ENCODE results near the gene ABCD3. TPM values are rescaled to one million over a fixed set of nuclear protein-coding genes. Genes with fewer than 3 reads are reported as not detected.
"Not testable (repeated sequence)": the region's sequence is repeated elsewhere in the genome, so short reads cannot be mapped to it uniquely, and the experiment has no call there.

The ABCD3 gene
- total and polyA plus RNA-seq, 2 of the 8 experiments (the other 6 are each of a cell fraction or from before 2014, with no cell fraction given), result 6.6 to 29.4 TPM

DNA sequence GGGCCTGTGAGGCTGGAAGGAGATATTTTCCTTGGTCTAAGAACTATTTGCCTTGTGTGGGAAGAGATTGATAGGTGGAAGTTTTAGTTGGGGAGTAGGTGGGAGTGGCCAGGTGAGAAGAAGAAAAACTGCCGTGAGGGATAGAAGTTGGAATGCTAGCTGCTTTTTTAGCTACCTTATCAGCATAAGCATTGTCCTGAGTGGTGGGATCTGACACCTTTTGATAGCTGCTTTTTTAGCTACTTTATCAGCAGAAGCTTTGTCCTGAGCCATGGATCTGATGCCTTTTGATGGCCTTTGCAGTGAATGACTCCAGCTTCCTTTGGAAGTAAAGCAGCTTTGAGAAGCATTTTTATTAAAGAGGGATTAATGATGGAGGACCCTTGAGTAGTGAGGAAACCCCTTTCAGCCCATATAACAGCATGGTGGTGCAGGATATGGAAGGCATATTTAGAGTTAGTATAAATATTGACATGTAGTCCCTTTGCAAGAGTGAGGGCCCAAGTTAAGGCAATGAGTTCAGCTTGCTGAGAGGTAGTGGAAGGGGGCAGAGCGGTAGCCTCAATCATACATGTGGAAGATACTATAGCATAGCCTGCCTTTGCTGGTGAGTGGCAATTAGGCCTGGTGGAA, 149.9 kb downstream of the ABCD3 start:
- H2BK12ac ChIP-seq (ENCODE audit: low read depth, low read length); H3K4me3 ChIP-seq (ENCODE audit: extremely low read depth in 1 of 4, insufficient read depth in 2 of 4, low read depth in 3 of 4, low read length in 4 of 4); H3K4ac ChIP-seq (replicated peaks; ENCODE audit: insufficient read length, low read depth, low read length); POLR2A ChIA-PET (ENCODE audit: partially characterized antibody); H3K27ac ChIP-seq (ENCODE audit: low read depth, low read length); H3K79me1 ChIP-seq (ENCODE audit: low read depth, low read length); H4K91ac ChIP-seq (replicated peaks; ENCODE audit: insufficient read length, low read length); H4K20me1 ChIP-seq (replicated peaks in 1 of 2; ENCODE audit: control insufficient read depth in 1 of 2, insufficient read depth in 2 of 2, low read length in 2 of 2); DNase-seq (ENCODE audit: low read depth in 1 of 2, low spot score in 2 of 2); H3K9ac ChIP-seq (replicated peaks in 1 of 4; ENCODE audit: extremely low read depth in 1 of 4, low read depth in 3 of 4, low read length in 3 of 4); H2BK15ac ChIP-seq (ENCODE audit: low read length); H3K23me2 ChIP-seq (ENCODE audit: low read depth, low read length); H3K14ac ChIP-seq (ENCODE audit: insufficient read length); H4K5ac ChIP-seq (ENCODE audit: insufficient read length, low read depth, low read length); H2BK20ac ChIP-seq (ENCODE audit: low read length); H3K4me2 ChIP-seq (ENCODE audit: insufficient read depth in 1 of 2, low read depth in 2 of 2, low read length in 2 of 2); H3K56ac ChIP-seq (replicated peaks; ENCODE audit: insufficient read length, low read depth, low read length); H2BK5ac ChIP-seq (ENCODE audit: low read depth, low read length); H3K18ac ChIP-seq (ENCODE audit: extremely low read depth, low read length); FAIRE-seq; H2AFZ ChIP-seq (ENCODE audit: low read length); H2BK120ac ChIP-seq (replicated peaks; ENCODE audit: low read depth, low read length); H3K9me3 ChIP-seq (ENCODE audit: insufficient read depth in 2 of 2, low read depth in 1 of 2, low read length in 1 of 2); H2AK5ac ChIP-seq (ENCODE audit: low read depth, low read length); H4K8ac ChIP-seq (ENCODE audit: extremely low read depth, insufficient read depth, low read length); H3K23ac ChIP-seq (ENCODE audit: insufficient read length); H3K27me3 ChIP-seq (replicated peaks in 1 of 4; ENCODE audit: control insufficient read depth in 3 of 4, extremely low read depth in 1 of 4, insufficient read depth in 3 of 4, low read length in 3 of 4); H3K36me3 ChIP-seq (ENCODE audit: control insufficient read depth in 2 of 4, insufficient read depth in 4 of 4, low read length in 3 of 4); H3K4me1 ChIP-seq (replicated peaks in 1 of 4; ENCODE audit: control insufficient read depth in 3 of 4, insufficient read depth in 4 of 4, low read length in 3 of 4); H3K79me2 ChIP-seq (ENCODE audit: control insufficient read depth in 1 of 2, insufficient read depth in 2 of 2, low read length in 2 of 2): not testable (repeated sequence)
- WGBS, 2 experiments (ENCODE audit: extremely low coverage in 1 of 2, insufficient coverage in 1 of 2, insufficient read length in 1 of 2, insufficient replicate concordance in 2 of 2, low coverage in 1 of 2, low lambda C conversion rate in 2 of 2, missing lambda C conversion rate in 1 of 2), result 91% methylated on average over 2 of the region's 2 CpGs; no CpG with 5 or more reads in 1 of the 2 experiments
- peak in 1 of 2 experiments; percentile 68; a peak in 1 of 3 replicates for TF ChIP-seq EP300 (IDR thresholded peaks at IDR 0.05; ENCODE audit: borderline replicate concordance in 1 of 2, low read depth in 2 of 2, low read length in 2 of 2)
- CTCF ChIA-PET (ENCODE audit: partially characterized antibody), result interaction anchor here (0.9 kb wide), 1 partner anchor 21 kb away, joined by 3 read pairs; no protein-coding TSS in a partner anchor

Other genes with a start within 250 kb of the ABCD3 start
- 2.9 and 3.2 TPM in 2 replicates for gene ARHGAP29, start 180.8 kb upstream of the ABCD3 start, total RNA-seq (2021; fragmentation: NEBNext Ultra II Directional; extraction: Animal tissue kit (Norgen Biotek cat#: 25700))
- gene ARHGAP29, start 180.8 kb upstream of the ABCD3 start, polyA plus RNA-seq (2011; rRNA removed), result 0.49 and 0.57 TPM in 2 replicates
- gene F3, start 123.4 kb downstream of the ABCD3 start, total RNA-seq (2021; fragmentation: NEBNext Ultra II Directional; extraction: Animal tissue kit (Norgen Biotek cat#: 25700)), result 6.1 and 8.6 TPM in 2 replicates
- gene F3, start 123.4 kb downstream of the ABCD3 start, polyA plus RNA-seq (2011; rRNA removed), result 2.6 TPM in 2 replicates